Activated CD4-positive, alpha-beta T cell treated with anti-CD3 and anti-CD28 coated beads, Interleukin-2, amount 50 U/mL, for 4 hours (primary cell): ENCODE data around the gene CAMKK1.

ENCODE experiments used
- DNase-seq, 2 experiments: peaks; one replicate each; pipeline ENCODE4 v3.0.0-alpha.2; 2020

The CAMKK1 gene

GRCh38 chr17:3893003-3893719, at the start of gene CAMKK1:
Gene CAMKK1, minus strand, starts transcription at chr17:3893053. Its CDS starts 7,366 bp downstream, at chr17:3885687.
- DNase-seq, result peak; percentile 76 to 78

- DNase-seq, result no peak
Measured at GRCh38 chr17:3940965-3941698, 48.3 kb upstream of the CAMKK1 start.

- no peak for DNase-seq
Measured at GRCh38 chr17:3937359-3937758, 44.5 kb upstream of the CAMKK1 start.

GRCh38 chr17:3935825-3936355, 43.0 kb upstream of the CAMKK1 start:
- DNase-seq, result no peak

GRCh38 chr17:3935140-3935542, 42.3 kb upstream of the CAMKK1 start:
- DNase-seq, result no peak

GRCh38 chr17:3929764-3930163, 36.9 kb upstream of the CAMKK1 start:
- DNase-seq, result no peak

GRCh38 chr17:3929181-3929580, 36.3 kb upstream of the CAMKK1 start:
- DNase-seq, result no peak

- no peak for DNase-seq
Measured at GRCh38 chr17:3928406-3928805, 35.6 kb upstream of the CAMKK1 start.

- DNase-seq, result no peak
Measured at GRCh38 chr17:3927628-3928340, 34.9 kb upstream of the CAMKK1 start.

GRCh38 chr17:3926860-3927627, 34.2 kb upstream of the CAMKK1 start:
- no peak for DNase-seq

- DNase-seq, result no peak
Measured at GRCh38 chr17:3925684-3926485, 33.0 kb upstream of the CAMKK1 start.

- no peak for DNase-seq
Measured at GRCh38 chr17:3924512-3925350, 31.9 kb upstream of the CAMKK1 start.

GRCh38 chr17:3923466-3924190, 30.8 kb upstream of the CAMKK1 start:
- no peak for DNase-seq

- DNase-seq, result no peak
Measured at GRCh38 chr17:3922765-3923164, 29.9 kb upstream of the CAMKK1 start.

- DNase-seq, result no peak
Measured at GRCh38 chr17:3921502-3922319, 28.9 kb upstream of the CAMKK1 start.

GRCh38 chr17:3921006-3921405, 28.2 kb upstream of the CAMKK1 start:
- no peak for DNase-seq

GRCh38 chr17:3919123-3919624, 26.3 kb upstream of the CAMKK1 start:
- DNase-seq, result no peak

- no peak for DNase-seq
Measured at GRCh38 chr17:3918372-3919122, 25.7 kb upstream of the CAMKK1 start.
